Kidney epithelial cell (primary cell): Measurements from ENCODE around the gene RXRA. TPM values are rescaled to one million over a fixed set of nuclear protein-coding genes. Genes with fewer than 3 reads are reported as not detected.

Experiments used
- DNase-seq: peaks from one replicate; pipeline ENCODE4 v3.0.0-alpha.2; 2010; ENCODE audit warnings: low read depth
- H3K27me3 ChIP-seq: 2 replicates; pipeline ENCODE4 v1.6.0; 2011; ENCODE audit warnings: low read length; ENCODE audit not compliant: control insufficient read depth, insufficient read depth
- H3K36me3 ChIP-seq: 2 replicates; pipeline ENCODE4 v1.5.1; 2011; ENCODE audit warnings: low read length; ENCODE audit not compliant: control insufficient read depth, insufficient read depth
- H3K4me3 ChIP-seq: 2 replicates; pipeline ENCODE4 v1.5.1; 2011; ENCODE audit warnings: low read depth, mild to moderate bottlenecking, control low read depth, low read length
- total RNA-seq: library from RNA; depleted of rRNA; stranded (reverse); fragments of >200 nt; gene quantifications from 2 replicates; pipeline ENCODE4 v1.2.3, GENCODE V29; 2015
- TF ChIP-seq, protein P1 (sequence below): IDR thresholded peaks from 2 replicates; pipeline ENCODE4 v1.5.1; 2011; ENCODE audit warnings: mild to moderate bottlenecking, moderate library complexity, low read length, control low read depth, inconsistent platforms; ENCODE audit not compliant: insufficient read depth, poor library complexity, severe bottlenecking

The RXRA gene
- total RNA-seq, 1 donor from 2014 or later = 15.0 TPM

DNA sequence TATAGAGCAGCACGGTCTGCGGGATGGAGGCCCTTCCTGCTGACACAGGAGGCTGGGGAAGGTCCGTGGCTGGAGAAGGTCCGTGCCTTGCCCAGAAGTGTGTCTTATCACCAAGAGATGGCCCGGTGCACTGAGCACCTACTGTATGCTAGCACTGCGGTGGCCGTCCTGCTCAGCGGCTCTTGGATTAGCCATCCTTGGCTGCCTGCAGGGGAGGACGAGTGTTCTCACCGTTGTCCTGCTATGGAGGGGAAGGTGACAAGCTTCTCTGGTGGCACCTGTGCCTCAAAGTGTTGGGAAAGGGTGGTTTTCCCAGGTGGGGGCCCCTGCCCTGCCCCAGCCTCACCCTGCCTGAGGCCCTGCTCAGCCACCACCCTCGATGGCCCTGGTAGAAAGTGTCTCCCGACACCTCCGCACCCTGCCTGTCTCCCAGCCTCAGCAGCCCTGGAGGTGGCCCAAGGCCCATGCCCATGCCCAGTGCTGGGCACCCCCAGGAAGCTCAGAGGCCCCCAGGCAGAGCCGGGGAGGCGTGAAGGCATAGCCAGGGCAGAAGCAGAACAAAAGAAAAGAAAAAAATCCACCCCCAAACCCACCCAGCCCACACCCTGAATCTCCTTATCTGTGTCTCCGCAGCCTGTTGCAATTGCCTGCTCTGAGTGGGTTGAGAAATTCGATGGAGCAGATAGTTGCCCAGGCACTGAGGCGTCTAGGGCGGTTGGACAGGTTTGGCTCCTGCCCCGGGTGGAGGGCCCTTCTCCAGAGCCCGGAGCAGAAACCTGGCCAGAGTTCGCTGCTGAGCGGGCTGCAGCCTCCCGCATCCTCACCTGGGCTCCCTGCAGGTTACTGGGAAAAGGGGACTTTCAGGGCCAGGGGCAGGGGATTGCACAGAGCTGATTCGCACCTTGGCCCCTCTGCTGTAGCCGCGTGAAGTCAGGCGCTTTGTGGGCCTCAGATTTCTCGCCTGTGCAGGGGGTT, 30.5 kb downstream of the RXRA start:
- H3K4me3 ChIP-seq = no peak overlapping the region
- no peaks in the 10 kb centered on the region for H3K27me3 ChIP-seq
- DNase-seq = no peak
- TF ChIP-seq, protein P1, sequence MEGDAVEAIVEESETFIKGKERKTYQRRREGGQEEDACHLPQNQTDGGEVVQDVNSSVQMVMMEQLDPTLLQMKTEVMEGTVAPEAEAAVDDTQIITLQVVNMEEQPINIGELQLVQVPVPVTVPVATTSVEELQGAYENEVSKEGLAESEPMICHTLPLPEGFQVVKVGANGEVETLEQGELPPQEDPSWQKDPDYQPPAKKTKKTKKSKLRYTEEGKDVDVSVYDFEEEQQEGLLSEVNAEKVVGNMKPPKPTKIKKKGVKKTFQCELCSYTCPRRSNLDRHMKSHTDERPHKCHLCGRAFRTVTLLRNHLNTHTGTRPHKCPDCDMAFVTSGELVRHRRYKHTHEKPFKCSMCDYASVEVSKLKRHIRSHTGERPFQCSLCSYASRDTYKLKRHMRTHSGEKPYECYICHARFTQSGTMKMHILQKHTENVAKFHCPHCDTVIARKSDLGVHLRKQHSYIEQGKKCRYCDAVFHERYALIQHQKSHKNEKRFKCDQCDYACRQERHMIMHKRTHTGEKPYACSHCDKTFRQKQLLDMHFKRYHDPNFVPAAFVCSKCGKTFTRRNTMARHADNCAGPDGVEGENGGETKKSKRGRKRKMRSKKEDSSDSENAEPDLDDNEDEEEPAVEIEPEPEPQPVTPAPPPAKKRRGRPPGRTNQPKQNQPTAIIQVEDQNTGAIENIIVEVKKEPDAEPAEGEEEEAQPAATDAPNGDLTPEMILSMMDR = no peak
- no peaks in the 10 kb centered on the region for H3K36me3 ChIP-seq

DNA sequence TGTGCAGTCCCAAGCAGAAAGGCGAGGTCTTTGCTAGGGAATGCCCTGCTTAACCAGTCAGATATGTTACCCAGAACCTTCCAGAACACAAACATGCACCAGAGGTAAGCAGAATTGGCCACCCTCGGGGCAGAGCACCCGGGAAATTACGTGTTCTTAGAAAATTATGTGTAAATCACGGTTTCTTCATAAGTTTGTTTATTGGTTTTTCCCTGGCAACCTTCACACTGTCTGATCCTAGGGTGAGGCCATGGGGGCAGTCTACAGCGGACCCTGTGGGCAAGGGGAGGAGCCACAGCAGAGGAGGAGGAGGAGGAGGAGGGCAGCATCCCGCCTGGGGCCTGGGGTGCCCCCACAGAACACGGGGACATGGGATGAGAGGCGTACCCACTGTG, 31.4 kb downstream of the RXRA start:
- Histone ChIP-seq H3K36me3 (no peaks in the 10 kb centered on the region), H3K4me3 (no peak overlapping the region), H3K27me3 (no peaks in the 10 kb centered on the region)
- no peak for DNase-seq
- TF ChIP-seq, protein P1 = no peak

DNA sequence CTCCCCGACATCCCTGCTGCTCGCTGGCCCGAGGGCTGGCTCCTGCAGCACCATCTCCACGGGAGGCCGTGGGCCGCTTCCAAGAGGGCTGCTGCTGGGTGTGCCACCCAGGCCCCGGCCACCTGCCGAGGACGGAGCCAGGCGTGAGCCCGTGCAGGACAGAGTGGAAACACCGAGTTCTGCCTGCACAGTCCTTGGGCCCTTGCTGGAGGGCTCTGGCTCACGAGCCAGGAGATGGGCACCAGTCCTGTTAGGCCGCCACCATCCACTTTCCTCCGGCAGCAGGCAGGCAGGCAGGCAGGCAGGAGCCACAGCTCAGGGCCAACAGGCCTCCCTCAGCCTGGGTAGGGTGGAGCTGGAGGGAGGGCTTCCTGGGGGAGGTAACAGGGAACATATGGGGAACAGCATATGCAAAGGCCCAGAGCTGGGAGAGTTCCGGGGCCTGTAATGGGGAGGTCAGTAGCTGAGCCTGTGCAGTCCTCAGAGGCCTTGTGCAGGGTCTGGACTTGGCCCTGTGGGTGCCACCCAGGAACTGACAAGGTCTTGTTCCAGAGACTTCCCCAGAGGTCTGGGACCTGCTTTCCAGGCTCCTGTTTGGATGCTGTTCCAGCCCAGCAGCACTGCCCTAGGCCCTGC, 31.9 kb downstream of the RXRA start:
- no peak for DNase-seq
- Histone ChIP-seq H3K36me3 (no peaks in the 10 kb centered on the region), H3K4me3 (no peak overlapping the region), H3K27me3 (no peaks in the 10 kb centered on the region)
- TF ChIP-seq, protein P1 = no peak

DNA sequence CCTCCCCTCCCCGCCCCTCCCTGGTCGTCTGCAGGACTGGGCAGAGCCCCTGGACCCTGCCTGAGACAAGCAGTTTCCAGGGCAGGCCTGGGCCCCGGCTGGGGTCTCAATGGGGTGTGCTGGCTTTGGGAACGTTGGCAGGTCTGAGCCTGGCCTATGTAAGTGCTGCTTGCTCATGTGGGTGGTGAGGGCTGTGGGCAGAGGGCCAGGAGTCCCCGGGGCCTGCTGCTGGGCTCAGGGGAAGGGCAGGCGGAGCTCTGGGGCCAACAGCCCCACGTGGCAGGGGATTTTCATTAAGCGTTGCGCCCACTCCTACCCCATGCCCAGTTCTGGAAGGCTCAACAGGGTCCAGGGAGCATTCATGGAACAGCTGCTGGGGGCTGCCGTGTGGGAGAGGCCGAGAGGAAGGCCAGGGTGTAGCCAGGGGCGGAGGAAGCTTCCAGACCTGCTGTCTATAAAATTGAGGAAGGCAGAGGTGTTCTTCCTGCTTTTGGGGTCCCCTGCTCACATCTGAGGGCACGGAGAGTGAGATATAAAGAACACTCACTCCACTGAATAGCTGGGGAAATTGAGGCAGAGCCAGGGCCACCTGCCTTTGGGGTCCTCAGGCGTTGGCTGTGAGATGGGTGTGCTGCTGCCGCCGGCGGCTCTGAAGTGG, 32.5 kb downstream of the RXRA start:
- TF ChIP-seq, protein P1 = no peak

DNA sequence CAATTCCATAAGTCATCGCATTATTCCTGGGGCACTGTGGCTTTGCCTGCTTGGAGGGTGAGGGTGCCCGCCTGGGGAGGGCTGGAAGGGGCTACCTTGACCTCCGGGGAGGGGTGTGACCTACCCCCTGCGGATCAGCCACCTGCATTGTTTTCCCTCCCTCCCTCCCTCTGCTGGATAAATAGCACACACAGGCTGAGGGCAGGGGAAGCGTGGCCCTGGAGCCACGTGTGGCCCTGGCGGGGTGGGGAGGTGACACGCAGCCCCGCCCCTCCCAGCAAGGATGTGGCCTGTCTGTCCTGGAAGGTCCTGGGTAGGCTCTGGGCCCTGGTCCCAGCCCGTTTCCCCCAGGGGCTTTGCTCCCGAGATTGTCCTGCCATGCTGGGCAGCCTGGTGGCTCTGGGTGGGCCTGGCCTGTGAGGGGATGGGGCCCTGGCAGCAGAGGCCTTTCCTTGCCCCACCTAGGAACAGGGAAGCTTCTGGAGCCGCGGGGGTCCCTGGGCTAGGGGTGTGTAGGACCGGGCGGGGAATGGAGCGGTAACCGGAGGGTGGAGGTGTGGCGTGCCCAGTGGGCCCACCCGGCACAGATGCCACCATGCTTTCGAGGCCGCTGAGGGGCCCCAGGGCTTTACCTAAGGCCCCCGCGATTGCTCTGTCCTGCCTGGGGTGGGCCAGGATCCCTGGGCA, 33.4 kb downstream of the RXRA start:
- Histone ChIP-seq H3K27me3 (no peaks in the 10 kb centered on the region), H3K36me3 (no peaks in the 10 kb centered on the region), H3K4me3 (no peak overlapping the region)
- no peak for DNase-seq
- TF ChIP-seq, protein P1 = no peak

More for the DNA sequence above, 32.5 kb downstream of the RXRA start:
- Histone ChIP-seq H3K4me3 (no peak overlapping the region), H3K36me3 (no peaks in the 10 kb centered on the region), H3K27me3 (no peaks in the 10 kb centered on the region)
- no peak for DNase-seq
